GM21381 (cell line): ENCODE measurements around the gene IFNK.
A peak's percentile ranks its signal among the peaks of the same experiment; 100 is the strongest.

Experiments
- ATAC-seq: cut with Tn5 transposase; IDR thresholded peaks from one replicate; pipeline ENCODE4 v1.9.1; 2021; ENCODE audit warnings: mild to moderate bottlenecking, moderate library complexity; ENCODE audit not compliant: unreplicated experiment

Gene IFNK

DNA sequence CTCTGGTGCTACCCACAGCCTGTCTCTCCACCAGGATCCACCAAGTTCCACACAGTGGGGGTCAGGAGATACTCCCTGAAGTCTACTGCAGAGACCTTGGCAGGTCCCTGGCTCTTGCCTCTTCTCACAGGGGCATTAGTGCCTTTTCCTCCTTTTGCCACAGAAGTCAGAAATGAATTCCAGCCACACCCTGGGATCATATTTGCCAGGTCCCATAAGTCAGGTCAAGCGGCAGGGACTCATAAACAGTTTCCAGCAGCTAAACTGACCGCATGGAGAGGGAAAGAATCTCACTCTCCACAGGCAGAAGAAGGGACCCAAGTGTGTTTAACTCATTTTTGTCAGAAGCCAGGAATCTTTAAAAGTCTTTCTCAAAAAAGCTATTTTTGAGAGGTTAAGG lies 13.3 kb upstream of the IFNK start:
- ATAC-seq, result no peak

DNA sequence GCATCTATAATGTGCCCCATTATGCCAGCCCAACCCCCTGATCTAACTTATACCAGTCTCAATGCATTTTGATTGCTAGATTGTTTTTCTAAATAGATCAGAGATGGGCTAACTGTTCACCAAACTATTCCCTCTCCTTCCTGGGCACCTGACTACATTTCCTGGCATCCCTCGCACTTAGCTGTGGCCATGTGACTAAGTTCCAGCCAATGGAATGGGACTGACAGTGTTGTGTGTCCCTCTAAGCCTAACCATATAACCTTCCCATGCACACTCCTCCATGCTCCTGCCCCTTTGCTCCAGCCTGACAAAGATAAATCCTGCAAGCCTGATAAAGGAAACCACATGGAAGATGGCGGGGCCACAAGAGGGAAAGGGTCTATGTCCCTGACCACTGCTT lies 12.3 kb upstream of the IFNK start:
- ATAC-seq, result no peak

DNA sequence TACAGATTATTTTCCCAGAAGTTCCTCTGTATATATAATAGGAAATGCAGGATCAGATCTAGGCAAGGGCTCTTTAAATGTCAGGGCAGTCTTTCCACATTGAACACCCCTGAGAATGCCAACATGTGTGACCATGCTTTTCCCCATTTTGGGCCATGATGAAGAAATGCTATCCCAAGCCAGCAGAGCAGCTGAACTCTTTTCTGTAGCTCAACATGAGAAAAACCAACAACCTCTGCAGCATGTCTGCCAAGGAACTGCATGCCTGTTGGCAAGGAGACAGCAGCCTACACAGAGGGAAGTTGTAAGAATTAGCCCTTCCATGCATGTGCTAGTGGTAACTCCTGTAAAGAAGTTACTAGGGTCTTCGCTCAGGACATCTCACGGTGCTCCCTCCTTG lies 9.5 kb upstream of the IFNK start:
- ATAC-seq, result no peak

DNA sequence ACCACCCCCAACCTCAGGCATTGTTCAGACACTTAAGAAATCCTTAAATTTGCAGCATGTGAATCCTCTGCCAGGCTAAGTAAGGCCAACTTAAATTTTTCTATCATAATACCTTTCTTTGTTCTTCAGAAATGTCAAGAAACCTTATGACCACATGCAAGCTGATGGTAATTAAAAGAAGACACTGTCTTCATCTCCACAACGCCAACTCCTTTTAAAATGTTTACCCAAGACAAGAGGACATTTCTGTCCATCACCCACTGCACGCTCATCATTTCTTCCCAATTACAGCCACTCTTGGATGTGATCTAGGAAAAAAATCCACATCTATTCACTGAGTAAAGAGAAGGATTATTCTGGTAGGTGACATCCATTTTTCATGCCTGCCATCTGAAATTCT lies 6.1 kb upstream of the IFNK start:
- ATAC-seq, result no peak

DNA sequence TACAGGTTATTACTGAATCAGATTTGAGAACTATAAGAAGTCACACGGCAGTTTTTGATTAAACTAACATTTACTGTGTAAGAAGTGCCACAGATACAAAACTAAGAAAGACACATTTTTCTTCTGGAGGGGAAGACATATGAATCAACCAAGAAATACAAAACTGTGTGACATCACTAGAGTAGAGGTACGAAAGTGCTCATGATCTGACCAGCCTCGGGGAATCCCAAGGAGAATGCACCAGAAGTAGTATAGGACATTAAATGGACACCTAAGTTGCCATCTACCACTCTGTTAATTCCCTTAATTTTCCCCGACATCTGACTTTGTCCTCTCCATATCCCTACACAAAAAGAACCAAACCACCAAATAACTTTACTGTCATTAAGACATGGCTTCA lies 5.3 kb upstream of the IFNK start:
- ATAC-seq, result no peak

DNA sequence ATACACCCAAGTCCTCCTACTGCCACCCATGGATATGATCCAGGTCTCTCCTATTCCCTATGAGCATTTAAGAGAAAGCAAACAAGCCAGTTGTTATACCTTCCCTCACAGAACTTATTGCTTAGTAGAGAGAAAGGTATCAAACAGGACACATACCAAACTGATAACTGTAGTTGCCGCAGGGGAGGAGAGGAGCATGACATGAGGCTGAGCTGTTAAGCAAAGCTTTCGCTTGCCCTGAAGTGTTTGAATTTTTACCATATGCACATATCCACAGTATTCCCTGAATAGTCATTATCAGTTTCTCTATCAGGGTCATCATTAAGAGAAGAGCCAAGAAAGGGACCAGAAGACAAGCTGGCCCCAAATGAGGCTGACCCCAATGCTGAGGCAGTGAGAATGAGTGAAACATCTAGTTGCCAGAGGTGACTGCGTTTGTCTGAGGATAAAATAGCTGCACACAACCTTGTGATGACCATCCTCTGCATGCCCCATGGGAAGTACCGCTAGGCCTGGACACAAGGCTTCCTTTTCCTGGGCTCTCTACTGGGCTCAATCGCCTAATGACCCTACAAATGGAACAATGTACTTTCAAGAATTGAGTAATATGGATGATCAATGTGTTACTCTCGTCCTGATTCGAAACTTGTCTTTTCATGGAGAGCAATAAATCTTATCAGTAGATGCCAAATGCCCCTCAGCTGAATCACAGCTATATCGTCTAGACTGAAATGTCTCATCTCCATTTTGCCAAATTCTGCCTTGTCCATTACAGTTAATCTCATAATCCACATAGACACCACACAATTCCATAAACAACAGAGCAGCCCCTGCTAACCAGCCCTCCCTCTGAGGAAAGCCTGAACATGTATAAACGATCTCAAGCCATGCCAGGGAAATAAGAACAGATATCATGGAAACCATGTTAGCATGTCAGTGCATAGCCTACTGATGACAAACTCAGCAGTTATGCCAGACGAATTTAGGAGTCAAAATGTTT lies 4.3 kb upstream of the IFNK start:
- no peak for ATAC-seq

DNA sequence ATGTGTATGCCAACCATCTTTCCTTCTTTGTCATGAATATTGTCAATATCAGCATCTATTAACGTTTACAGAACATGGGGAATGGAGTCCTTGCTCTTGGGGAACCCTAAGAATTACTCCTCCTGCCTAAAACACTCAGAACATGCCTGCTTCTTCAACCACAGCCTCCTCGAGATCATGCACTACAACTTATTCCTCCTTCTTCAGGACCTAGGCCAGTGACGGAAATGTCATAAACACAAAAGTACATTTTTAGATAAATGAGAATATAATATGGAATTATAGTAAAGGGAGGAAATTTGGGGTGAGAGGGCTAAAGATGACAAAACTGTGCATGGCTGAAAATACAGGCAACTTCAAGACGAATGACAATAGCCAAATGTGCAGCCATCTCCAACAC lies 3.1 kb upstream of the IFNK start:
- ATAC-seq, result no peak

DNA sequence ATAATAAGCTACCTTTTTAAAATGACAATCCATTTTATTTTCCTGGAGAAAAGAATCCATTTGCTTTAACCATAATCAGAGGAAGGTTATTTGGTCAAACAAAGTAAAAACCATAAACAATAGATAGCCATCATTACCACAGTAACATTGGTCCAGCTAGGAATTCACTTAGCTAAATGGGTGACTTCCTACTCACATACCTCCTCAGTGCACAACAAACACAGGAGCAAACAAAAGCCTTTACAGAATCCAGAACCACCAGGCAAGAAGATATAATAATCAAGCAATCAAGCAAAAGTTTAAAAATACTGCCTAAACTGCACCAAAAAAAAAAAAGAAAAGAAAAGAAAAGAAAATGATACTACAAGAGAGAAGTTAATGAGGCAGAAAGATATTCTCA lies 949 bp upstream of the IFNK start:
- ATAC-seq, result no peak

DNA sequence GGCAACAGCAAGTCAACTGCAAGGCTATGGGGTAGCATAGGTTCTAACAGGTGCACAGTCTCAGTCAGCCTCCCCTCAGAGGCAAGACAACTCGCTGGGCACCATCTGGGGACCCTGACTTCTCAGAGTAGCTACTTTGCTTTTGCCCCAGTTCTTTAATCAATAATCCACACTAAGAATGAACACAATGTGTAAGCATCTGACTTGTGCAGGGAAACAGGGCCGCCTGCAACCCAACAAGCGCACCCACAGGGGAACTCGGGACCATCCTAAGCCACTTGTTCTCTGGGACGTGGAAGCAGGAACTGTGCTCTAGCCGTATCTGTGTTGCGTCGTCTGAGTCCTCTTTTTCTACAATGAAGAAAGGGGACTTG lies 3.6 kb downstream of the IFNK start:
- ATAC-seq, result no peak

DNA sequence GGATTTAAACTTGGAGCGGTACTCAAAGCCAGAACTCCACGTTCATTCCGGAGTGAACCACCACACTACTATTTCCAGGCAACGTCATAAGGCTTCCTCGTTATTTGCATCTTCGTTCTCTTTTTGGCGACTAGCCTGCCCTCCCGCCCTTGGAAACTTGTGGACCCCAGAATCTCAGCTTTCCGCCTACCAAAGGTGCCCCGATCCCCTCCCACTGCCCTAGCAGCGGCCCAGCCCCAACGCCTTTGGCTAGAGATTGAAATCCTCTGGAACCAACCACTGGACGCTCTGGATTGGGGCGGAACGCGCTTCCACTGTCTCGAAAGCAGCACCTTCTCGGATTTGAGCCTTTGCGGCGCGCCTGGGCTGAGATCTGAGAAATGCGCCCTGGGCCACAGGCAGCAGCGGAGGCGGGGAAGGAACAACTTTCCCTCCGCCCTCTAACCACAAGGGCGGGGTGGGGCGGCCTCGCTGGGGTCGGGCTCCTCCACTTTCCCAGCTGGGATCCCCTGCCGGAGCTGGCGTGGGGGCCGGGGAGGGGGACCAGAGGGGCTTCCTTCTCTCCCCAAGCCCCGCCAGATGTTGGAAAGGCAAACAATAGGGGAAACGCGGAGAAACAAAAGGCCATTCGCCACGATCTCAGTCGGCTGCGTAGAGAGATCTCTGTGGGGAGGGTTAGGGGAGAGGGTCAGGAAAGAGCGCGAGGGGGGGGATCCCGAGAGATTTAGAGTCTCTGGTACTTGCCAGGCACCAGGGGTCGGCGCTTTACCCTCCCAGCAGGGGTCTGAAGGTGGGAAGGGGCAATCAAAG lies 4.2 kb downstream of the IFNK start:
- ATAC-seq, result peak; percentile 60

DNA sequence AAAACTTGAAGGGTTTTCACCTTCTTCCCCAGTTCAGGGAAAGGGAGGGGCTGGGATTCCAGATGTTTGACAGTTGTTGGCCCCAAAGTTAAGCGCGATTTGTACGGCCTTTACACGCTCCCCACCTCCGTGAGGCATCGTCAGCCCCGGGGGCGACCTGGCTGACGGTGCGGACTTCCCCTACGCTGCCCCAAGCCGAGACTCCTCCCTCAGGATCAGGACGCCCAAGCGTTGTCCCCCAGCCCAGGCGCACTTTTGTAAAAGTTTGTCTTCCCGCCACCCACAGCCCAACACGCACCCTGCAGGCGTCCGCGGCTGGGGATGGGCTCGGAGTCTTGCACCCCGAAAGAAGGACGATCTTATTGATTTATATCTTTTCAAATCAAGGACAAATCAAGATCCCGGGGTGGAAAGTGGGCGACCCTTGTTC lies 4.8 kb downstream of the IFNK start:
- ATAC-seq, result peak; percentile 43

DNA sequence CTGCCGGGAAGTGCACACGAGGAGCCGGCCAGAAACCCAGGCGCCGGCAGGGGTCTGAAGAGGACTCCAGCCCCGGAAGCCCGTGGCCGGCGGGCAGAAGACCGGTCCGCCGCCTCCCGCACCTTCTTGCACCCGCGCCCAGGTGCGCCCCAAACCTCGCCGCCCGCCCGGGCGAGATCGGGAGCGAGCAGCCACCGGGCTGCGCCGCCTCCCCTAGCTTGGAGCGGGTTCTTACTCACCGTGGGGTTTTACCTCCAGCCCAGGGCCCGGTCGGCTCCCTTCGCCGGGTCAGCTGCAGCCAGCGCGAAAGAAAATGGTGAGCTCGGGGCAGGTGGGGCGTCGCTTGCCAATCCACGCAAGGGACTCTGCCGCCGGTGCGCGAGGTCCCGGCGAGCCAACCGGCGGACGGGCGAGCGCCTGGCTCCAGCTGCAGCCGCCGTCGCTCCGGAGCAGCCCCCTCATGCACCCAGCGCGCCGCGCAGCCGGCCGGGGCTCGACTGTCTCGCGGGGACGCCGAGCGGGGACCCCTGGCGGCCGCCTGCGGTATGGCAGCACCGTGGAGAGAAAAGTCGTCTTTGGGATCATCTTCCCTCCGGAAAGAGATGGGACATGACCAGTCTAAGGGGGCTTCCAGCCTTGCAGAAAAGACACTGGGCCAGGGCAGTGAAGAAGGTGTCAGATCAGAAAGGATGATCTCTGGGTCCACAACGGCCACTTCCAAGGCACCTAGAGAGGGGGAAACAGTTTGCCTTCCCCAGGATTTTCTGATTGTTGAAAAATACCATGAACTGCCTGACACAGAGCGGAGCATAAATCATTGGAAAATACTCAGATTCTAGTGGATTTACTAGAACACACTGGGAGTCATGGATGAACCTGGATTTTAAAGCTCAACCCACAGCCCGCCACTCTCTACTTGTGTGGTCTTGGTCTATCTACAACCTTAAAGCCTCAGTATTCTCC lies 5.5 kb downstream of the IFNK start, which contains the start of gene MOB3B:
MOB3B (minus strand) TSS at position 499 of the 963 bp plus-strand sequence. CDS start 74,264 bp downstream, outside the sequence.
- ATAC-seq, result peak; percentile 76

DNA sequence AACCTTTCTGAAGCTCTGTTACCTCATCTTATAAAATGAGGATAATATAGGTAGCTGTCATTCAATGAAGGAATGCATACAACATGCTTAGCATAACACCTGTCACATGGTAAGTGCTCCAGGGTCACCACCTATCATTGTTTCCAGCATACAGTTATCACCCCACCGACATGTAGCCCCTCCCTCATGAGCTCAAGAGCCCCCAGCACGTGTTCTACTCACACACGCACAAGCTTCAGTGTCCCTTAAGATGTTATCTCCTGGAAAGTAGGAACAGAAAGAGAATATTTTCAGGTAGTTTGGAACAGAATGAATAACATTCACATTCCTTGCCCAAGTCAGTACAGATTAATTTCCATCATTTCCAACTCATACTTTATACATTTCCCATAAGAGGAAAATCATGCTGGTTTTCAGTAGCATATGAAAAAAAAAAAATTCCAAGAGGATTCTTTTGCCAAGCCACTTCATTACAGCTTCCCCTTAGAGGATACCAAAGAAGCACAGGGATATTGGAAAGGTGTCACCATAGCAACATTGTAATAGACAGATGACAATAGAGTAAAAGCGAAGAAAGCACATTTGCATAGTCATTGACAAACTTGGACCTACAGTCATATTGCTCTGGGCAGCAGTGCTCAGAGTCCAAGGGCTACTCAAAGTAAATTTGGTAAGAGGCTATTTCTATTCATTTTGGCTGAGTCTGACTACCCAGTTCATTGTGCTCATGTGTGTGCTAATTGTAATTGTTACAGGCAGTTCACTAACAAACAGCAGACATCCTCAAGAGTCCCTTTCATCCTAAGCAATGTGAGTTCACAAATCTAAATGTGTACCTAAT lies 7.0 kb downstream of the IFNK start:
- ATAC-seq, result no peak

DNA sequence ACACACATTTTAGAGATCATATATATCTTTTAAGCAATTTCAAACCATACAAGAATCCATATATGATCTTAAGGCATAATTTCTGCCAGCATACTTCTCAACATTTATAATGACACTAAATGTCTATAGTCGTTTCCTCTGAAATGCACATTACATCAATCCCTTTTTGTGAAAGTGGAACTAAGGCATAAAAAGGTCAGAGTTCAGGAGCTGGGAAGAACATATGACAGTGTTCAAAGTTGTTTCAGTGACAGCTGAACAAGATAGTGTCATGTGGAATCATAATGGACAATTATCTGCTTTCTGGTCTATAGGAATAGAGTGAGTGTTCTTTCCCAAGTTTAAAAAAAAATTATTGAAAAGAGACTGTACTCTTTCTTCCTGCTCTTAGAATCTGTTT lies 8.0 kb downstream of the IFNK start:
- ATAC-seq, result no peak

DNA sequence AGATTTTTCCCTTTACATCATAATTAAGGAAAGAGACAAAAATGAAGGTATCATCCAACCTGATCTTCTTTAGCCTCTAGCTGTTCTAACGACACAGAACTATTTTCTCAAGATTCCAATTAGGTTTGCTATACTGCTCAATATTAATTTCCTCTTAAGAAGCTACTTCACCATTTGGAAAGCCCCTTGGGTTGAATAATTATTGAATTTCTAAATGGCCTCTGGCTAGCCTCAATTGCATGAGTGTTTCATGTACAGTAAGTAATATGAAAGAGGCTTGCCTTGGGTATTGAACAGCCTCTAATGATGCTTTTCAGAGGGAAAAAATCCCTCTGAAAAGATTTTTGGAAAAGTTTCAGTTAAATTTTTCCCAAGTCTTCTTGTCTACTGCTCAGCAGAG lies 9.2 kb downstream of the IFNK start:
- no peak for ATAC-seq

DNA sequence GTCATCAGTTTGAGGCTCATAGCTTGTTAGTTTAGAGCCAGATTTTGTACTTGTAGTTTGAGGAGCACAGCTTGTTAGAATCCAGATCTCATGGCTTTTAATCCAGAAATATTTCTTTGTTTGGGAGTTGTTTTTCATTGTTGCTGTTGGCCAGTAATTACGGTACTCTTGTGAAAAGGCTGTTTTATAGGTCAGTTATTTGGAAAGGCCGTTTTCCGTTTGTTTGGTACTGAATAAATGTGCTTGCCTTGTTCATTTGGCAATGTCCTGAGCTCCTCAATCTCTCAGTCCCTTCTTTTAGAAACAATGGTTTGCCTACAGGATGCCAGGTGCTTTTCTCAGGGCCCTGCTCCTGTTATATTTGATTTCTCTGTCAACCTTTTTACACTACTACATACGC lies 10.0 kb downstream of the IFNK start:
- no peak for ATAC-seq

DNA sequence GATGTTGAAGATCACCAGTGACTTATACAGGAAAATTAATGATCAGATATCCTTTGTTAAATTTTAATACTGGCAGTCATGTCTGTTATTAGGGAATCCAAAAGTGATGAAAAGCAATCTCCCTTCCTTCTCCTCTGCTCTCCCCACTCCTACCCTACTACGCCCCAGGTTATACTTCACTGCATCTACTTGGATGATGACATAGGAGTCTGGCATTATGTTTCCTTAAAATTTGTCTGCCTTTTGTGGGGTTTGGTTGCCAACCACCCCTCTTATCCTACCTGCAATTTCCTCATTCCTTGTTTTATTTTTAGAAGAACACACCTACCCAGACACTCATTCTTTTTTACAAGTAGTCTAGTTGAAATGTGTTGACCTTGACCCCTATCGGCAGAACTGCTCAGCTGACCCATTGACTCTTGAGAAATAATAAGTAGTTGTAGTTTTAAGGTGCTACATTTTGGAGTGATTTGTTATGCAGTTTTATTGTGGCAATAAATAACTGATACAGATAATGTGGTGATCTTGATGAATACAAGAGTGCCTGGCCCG lies 10.6 kb downstream of the IFNK start:
- no peak for ATAC-seq

DNA sequence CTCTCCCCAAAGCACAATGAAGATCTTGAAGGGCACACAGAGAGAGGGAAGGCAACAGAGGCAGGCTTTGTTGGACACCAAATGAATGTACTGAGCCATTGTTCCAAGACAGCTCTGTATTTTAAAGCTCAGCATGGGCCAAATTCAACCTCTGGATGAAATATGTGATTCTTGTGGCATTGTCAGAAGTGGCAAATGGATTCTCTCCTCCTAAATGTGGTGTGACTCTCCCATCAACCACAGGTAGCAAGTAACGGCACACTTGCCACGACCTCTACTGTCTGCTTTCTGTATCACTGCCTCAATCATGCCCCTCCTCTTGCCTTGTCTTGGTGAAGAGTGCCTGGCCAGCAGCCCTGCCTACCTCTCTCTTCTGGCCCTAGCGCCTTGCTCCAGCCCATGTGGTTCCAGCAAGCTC lies 11.6 kb downstream of the IFNK start:
- ATAC-seq, result no peak

DNA sequence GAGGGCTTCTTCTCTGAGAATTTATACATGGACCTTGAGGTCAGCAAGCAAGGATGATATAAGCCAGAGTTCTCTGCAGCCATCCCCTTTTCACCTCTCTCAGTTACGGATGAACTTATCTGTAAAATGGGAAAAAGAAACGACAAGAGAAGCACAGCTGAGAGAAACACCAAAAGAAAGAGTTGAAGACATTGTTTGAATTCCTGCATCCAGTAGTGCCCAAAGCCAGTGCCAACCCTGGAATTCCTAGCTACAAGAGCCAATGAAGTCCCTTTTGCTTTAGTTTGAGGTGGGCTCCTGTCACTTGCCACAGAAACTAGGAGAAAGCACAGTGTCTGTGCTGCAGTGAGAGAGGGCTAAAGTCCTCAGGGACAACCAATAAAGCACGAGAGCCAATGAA lies 12.1 kb downstream of the IFNK start:
- no peak for ATAC-seq
